GM19023 (cell line): ENCODE data around the gene CZIB.

ENCODE experiments used
- ATAC-seq: cut with Tn5 transposase; IDR thresholded peaks from one replicate; pipeline ENCODE4 v1.9.1; 2021; ENCODE audit warnings: mild to moderate bottlenecking, moderate library complexity; ENCODE audit not compliant: unreplicated experiment

CZIB gene

GRCh38 chr1:53220171-53220961, at the start of gene CZIB:
TSS of gene CZIB (minus strand) at chr1:53220634. CDS start at chr1:53220575, 59 bp downstream.
- ATAC-seq = peak; percentile 91

GRCh38 chr1:53270107-53270506, 49.7 kb upstream of the CZIB start:
- no peak for ATAC-seq

- no peak for ATAC-seq
These were observed 47.3 kb upstream of the CZIB start for GRCh38 chr1:53267761-53268160.

- ATAC-seq = no peak
These were observed 45.6 kb upstream of the CZIB start for GRCh38 chr1:53266038-53266437.

- ATAC-seq = no peak
These were observed 45.1 kb upstream of the CZIB start for GRCh38 chr1:53265581-53265980.

- ATAC-seq = no peak
These were observed 43.6 kb upstream of the CZIB start for GRCh38 chr1:53264048-53264447.

- ATAC-seq = no peak
These were observed 41.6 kb upstream of the CZIB start for GRCh38 chr1:53262000-53262399.

- no peak for ATAC-seq
These were observed 40.3 kb upstream of the CZIB start for GRCh38 chr1:53260631-53261247.

- no peak for ATAC-seq
These were observed 39.5 kb upstream of the CZIB start for GRCh38 chr1:53259932-53260331.

GRCh38 chr1:53258216-53258615, 37.8 kb upstream of the CZIB start:
- ATAC-seq = no peak

GRCh38 chr1:53257454-53258081, 37.1 kb upstream of the CZIB start:
- no peak for ATAC-seq

GRCh38 chr1:53256511-53257453, 36.3 kb upstream of the CZIB start:
- no peak for ATAC-seq

- ATAC-seq = no peak
These were observed 34.6 kb upstream of the CZIB start for GRCh38 chr1:53255031-53255430.

- no peak for ATAC-seq
These were observed 33.7 kb upstream of the CZIB start for GRCh38 chr1:53254011-53254640.

- ATAC-seq = no peak
These were observed 29.9 kb upstream of the CZIB start for GRCh38 chr1:53250325-53250724.

- ATAC-seq = no peak
These were observed 29.3 kb upstream of the CZIB start for GRCh38 chr1:53249706-53250105.

- ATAC-seq = no peak
These were observed 26.1 kb upstream of the CZIB start for GRCh38 chr1:53246261-53247134.

- no peak for ATAC-seq
These were observed 23.7 kb upstream of the CZIB start for GRCh38 chr1:53244141-53244540.

GRCh38 chr1:53242381-53242780, 21.9 kb upstream of the CZIB start:
- ATAC-seq = no peak

- ATAC-seq = no peak
These were observed 21.4 kb upstream of the CZIB start for GRCh38 chr1:53241828-53242227.
